Fibroblast of lung (primary cell): ENCODE measurements around the gene TOMT. TPM values are rescaled to one million over a fixed set of nuclear protein-coding genes. Genes with fewer than 3 reads are reported as not detected.

Experiments used
- DNase-seq, 2 donors: peaks; one replicate each; pipeline versions ENCODE4 v3.0.0 to v3.0.0-alpha.2; 2010; ENCODE audit warnings: low read depth in 2 of 2
- H2AFZ ChIP-seq: 2 replicates; pipeline ENCODE4 v1.5.1; 2012; ENCODE audit warnings: low read length, control low read depth, inconsistent platforms
- H3K27ac ChIP-seq: 2 replicates; pipeline ENCODE4 v1.5.1; 2011; ENCODE audit warnings: low read length, control low read depth; ENCODE audit not compliant: insufficient read depth
- H3K27me3 ChIP-seq: 2 replicates; pipeline ENCODE4 v1.5.1; 2011; ENCODE audit warnings: mild to moderate bottlenecking, low read length; ENCODE audit not compliant: control insufficient read depth, insufficient read depth
- H3K36me3 ChIP-seq: 2 replicates; pipeline ENCODE4 v1.5.1; 2011; ENCODE audit warnings: low read length; ENCODE audit not compliant: control insufficient read depth, insufficient read depth
- H3K4me1 ChIP-seq: 2 replicates; pipeline ENCODE4 v1.5.1; 2011; ENCODE audit warnings: low read length; ENCODE audit not compliant: control insufficient read depth, insufficient read depth; ENCODE audit errors: extremely low read depth
- H3K4me2 ChIP-seq: 2 replicates; pipeline ENCODE4 v1.5.1; 2011; ENCODE audit warnings: low read length, control low read depth; ENCODE audit not compliant: insufficient read depth; ENCODE audit errors: extremely low read depth
- H3K4me3 ChIP-seq, 4 experiments: fragments of 200-600 bp in 1 of 4; sonication (generic) in 1 of 4; replicated peaks in 1 of 4; 2 replicates each; pipeline ENCODE4 v1.5.1; 2011 to 2016; ENCODE audit warnings: low read length in 4 of 4, low read depth in 3 of 4, mild to moderate bottlenecking in 3 of 4, control low read depth in 2 of 4, inconsistent platforms in 1 of 4, mixed read lengths in 1 of 4; ENCODE audit not compliant: insufficient read depth in 1 of 4; ENCODE audit errors: control extremely low read depth in 1 of 4
- H3K79me2 ChIP-seq: 2 replicates; pipeline ENCODE4 v1.5.1; 2012; ENCODE audit warnings: mild to moderate bottlenecking, low read length, inconsistent platforms; ENCODE audit not compliant: control insufficient read depth, insufficient read depth
- H3K9ac ChIP-seq: 2 replicates; pipeline ENCODE4 v1.5.1; 2011; ENCODE audit warnings: mild to moderate bottlenecking, low read length, control low read depth; ENCODE audit not compliant: insufficient read depth
- H3K9me3 ChIP-seq: 2 replicates; pipeline ENCODE4 v1.5.1; 2012; ENCODE audit warnings: low read depth, low read length; ENCODE audit not compliant: control insufficient read depth, insufficient read depth
- H4K20me1 ChIP-seq: 2 replicates; pipeline ENCODE4 v1.5.1; 2011; ENCODE audit warnings: low read length; ENCODE audit not compliant: control insufficient read depth, insufficient read depth; ENCODE audit errors: extremely low read depth
- EZH2 ChIP-seq: IDR thresholded peaks from 2 replicates; pipeline ENCODE4 v1.5.1; 2012; ENCODE audit warnings: low read length, control low read depth, mild to moderate bottlenecking; ENCODE audit errors: missing control alignments
- polyA plus RNA-seq, 2 donors: library from polyadenylated mRNA; depleted of rRNA in 1 of 2; stranded (reverse) in 1 of 2; unstranded in 1 of 2; fragments of >200 nt; gene quantifications; 2 replicates each; pipeline ENCODE4 v1.2.1, GENCODE V29; 2011 to 2012; ENCODE audit warnings: missing spikeins in 1 of 2
- total RNA-seq: library from RNA; depleted of rRNA; stranded (reverse); fragments of >200 nt; gene quantifications from 2 replicates; pipeline ENCODE4 v1.2.1, GENCODE V29; 2014
- TF ChIP-seq, protein P1 (sequence below), 2 donors: IDR thresholded peaks in 1 of 2; conservative IDR thresholded peaks in 1 of 2; 1 replicate in 1 of 2; 2 replicates in 1 of 2; pipeline ENCODE4 v1.5.1; 2011 to 2012; ENCODE audit warnings: low read length in 2 of 2, control low read depth in 1 of 2, inconsistent platforms in 1 of 2, low read depth in 1 of 2, mild to moderate bottlenecking in 1 of 2

The TOMT gene
- total and polyA plus RNA-seq, 2 donors (not counting 1 experiment from before 2014, with no cell fraction given) = not detected

DNA sequence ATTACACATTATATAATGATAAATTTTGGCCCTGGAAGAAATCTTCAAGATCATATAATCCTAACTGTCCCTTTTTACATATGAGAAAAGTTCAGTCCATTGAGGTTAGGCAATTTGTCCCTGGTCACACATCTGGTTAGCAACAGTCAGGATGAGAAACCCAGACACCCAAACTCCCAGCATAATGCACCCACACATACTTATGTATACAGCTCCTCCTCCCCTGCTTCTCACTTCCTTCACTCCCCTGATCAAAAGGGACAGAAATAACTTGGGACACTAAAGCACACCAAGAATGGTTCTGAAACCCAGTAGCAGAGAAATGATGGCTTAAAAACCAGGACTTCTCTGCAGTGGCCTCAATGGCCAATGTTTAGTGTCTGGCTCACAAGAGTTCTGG, 36.5 kb upstream of the TOMT start:
- Histone ChIP-seq H3K36me3 (peaks cover 2% of the 10 kb centered on the region), H3K9ac (no peak overlapping the region), H3K9me3 (no peaks in the 10 kb centered on the region), H3K27me3 (no peaks in the 10 kb centered on the region), H2AFZ (no peak overlapping the region), H3K4me2 (peak overlapping the region; percentile 73), H3K79me2 (peaks cover 60% of the 10 kb centered on the region), H3K27ac (peak overlapping the region; percentile 78), H3K4me1 (peaks cover 30% of the 10 kb centered on the region), H4K20me1 (no peaks in the 10 kb centered on the region), H3K4me3 (peak overlapping the region; percentile 13 to 36 (median 26))
- peak in 1 of 2 donors; percentile 29 for DNase-seq
- no peak for TF ChIP-seq EZH2
- TF ChIP-seq, protein P1, sequence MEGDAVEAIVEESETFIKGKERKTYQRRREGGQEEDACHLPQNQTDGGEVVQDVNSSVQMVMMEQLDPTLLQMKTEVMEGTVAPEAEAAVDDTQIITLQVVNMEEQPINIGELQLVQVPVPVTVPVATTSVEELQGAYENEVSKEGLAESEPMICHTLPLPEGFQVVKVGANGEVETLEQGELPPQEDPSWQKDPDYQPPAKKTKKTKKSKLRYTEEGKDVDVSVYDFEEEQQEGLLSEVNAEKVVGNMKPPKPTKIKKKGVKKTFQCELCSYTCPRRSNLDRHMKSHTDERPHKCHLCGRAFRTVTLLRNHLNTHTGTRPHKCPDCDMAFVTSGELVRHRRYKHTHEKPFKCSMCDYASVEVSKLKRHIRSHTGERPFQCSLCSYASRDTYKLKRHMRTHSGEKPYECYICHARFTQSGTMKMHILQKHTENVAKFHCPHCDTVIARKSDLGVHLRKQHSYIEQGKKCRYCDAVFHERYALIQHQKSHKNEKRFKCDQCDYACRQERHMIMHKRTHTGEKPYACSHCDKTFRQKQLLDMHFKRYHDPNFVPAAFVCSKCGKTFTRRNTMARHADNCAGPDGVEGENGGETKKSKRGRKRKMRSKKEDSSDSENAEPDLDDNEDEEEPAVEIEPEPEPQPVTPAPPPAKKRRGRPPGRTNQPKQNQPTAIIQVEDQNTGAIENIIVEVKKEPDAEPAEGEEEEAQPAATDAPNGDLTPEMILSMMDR (conservative IDR thresholded peaks at IDR 0.05 in 1 of 2, IDR thresholded peaks at IDR 0.05 in 1 of 2; ENCODE audit: low read depth in 1 of 2, low read length in 2 of 2) = no peak

DNA sequence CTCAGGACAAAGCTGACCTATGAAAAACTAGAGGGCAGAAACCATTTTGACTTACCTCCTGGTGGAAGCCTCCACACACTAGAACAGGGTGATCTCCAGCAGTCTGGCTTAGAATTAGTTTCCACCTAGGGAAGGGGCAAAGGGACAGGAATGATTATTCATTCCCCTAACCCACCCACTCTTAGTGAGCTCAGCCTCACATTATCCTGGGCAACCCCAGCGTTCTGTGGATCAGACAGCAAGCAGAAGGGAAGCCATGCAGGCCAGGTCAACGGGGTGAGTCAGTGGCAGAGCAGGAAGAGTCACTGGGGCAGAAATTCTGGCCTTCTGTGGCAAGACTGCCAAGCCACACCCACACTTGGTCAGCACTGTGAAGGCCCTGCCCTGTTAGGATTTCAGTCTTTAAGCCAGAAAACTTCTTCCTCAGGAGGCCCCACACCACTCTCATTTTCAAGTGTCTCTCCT, 35.9 kb upstream of the TOMT start:
- no peaks in the 10 kb centered on the region for H4K20me1 ChIP-seq
- peaks cover 30% of the 10 kb centered on the region for H3K4me1 ChIP-seq
- H3K4me2 ChIP-seq = peak overlapping the region; percentile 78
- H3K9ac ChIP-seq = no peak overlapping the region
- H3K36me3 ChIP-seq = peaks cover 2% of the 10 kb centered on the region
- H3K27ac ChIP-seq = peak overlapping the region; percentile 78
- H3K9me3 ChIP-seq = no peaks in the 10 kb centered on the region
- peak overlapping the region; percentile 13 to 36 (median 26) for H3K4me3 ChIP-seq
- peak; percentile 88 to 90 for DNase-seq
- H2AFZ ChIP-seq = peak overlapping the region; percentile 56
- TF ChIP-seq, protein P1 (conservative IDR thresholded peaks at IDR 0.05 in 1 of 2, IDR thresholded peaks at IDR 0.05 in 1 of 2; ENCODE audit: low read depth in 1 of 2, low read length in 2 of 2) = no peak
- TF ChIP-seq EZH2 = no peak
- H3K27me3 ChIP-seq = no peaks in the 10 kb centered on the region
- H3K79me2 ChIP-seq = peaks cover 64% of the 10 kb centered on the region

DNA sequence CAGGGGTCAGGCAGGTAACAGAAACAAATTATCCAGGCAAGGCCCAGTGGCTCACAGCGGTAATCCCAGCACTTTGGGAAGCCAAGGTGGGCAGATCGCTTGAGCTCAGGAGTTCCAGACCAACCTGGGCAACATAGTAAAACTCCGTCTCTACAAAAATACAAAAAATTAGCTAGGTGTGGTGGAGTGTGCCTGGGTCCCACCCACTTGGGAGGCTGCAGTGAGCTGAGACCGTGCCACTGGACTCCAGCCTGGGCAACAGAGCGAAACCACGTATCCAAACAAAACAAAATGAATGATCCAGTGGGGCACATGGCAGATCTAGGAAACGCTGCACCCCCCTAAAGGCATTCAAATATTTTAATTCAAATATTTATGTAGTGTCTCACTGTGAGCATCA, 35.2 kb upstream of the TOMT start:
- Histone ChIP-seq H3K9me3 (no peaks in the 10 kb centered on the region), H3K9ac (no peak overlapping the region), H3K4me2 (peak overlapping the region; percentile 78), H3K27ac (peak overlapping the region; percentile 78), H3K27me3 (no peaks in the 10 kb centered on the region), H3K4me1 (peaks cover 30% of the 10 kb centered on the region), H3K79me2 (peaks cover 70% of the 10 kb centered on the region), H2AFZ (no peak overlapping the region), H3K36me3 (peaks cover 2% of the 10 kb centered on the region), H4K20me1 (no peaks in the 10 kb centered on the region), H3K4me3 (peak overlapping the region in 1 of 4 experiments; percentile 2)
- DNase-seq = no peak
- no peak for TF ChIP-seq EZH2
- TF ChIP-seq, protein P1 (conservative IDR thresholded peaks at IDR 0.05 in 1 of 2, IDR thresholded peaks at IDR 0.05 in 1 of 2; ENCODE audit: low read depth in 1 of 2, low read length in 2 of 2) = no peak
